ENCODE measurements around the gene CPSF4L.

CPSF4L gene

DNA sequence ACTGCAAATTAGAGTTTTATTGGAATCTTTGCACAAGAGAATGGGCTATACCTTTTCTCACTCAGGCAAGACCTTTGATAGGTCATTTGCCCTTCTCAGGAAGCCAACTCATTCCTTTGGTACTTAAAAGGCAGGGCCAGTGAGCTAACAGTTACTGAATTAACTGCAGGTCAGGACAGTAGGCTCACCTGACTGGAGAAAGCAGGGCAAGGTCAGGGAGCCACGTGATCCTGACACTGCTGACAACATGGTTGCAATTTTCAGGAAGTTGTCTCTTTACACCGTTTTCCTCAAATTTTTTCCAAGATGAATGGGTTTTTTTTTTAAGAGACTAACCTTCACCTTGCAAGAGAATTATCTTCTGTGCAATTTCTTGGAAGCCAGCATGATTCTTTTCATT lies 21.1 kb downstream of the CPSF4L start:
- TF ChIP-seq EZH2 (IDR thresholded peaks at IDR 0.05) (no peak), FOXP2 (optimal IDR thresholded peaks at IDR 0.05; ENCODE audit: control extremely low read depth, extremely low read length, insufficient read depth) (no peak), POLR2AphosphoS5 (IDR thresholded peaks at IDR 0.05; ENCODE audit: borderline replicate concordance, low read depth, low read length) (no peak)
- Histone ChIP-seq H3K9ac (ENCODE audit: insufficient read length) (no peak overlapping the region), H3K4me3 (no peak overlapping the region), H3K9me3 (ENCODE audit: low read depth, low read length) (no peaks in the 10 kb centered on the region), H3K36me3 (ENCODE audit: insufficient read depth, low read length) (peaks cover 29% of the 10 kb centered on the region), H3K27ac (no peak overlapping the region)
- DNase-seq (ENCODE audit: low read depth, low spot score): no peak

DNA sequence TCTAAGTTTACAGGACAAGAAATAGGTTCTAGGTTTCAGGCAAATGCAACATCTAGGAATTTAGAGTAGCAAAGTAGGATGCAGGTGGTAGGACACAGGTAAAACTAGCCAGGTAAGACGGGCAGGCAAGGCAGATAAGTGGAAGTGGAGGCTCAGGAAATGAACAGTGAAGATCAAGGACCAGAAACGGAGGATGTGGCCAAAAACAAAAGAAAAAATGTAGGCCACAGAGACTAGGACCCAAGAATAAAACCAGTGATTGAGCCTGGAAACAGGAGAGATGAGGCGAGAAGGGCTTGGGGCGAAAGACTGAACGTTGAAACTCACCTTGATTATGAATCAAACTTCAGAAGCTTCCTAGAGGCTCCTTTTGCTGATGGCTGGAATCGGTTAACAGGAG lies 24.0 kb downstream of the CPSF4L start:
- H3K27ac ChIP-seq: no peak overlapping the region
- no peaks in the 10 kb centered on the region for H3K9me3 ChIP-seq (ENCODE audit: low read depth, low read length)
- DNase-seq (ENCODE audit: low read depth, low spot score): no peak
- H3K4me3 ChIP-seq: no peak overlapping the region
- H3K9ac ChIP-seq (ENCODE audit: insufficient read length): no peak overlapping the region
- H3K36me3 ChIP-seq (ENCODE audit: insufficient read depth, low read length): peaks cover 41% of the 10 kb centered on the region
- TF ChIP-seq EZH2 (IDR thresholded peaks at IDR 0.05): no peak
- TF ChIP-seq FOXP2 (optimal IDR thresholded peaks at IDR 0.05; ENCODE audit: control extremely low read depth, extremely low read length, insufficient read depth): no peak
- TF ChIP-seq POLR2AphosphoS5 (IDR thresholded peaks at IDR 0.05; ENCODE audit: borderline replicate concordance, low read depth, low read length): no peak

DNA sequence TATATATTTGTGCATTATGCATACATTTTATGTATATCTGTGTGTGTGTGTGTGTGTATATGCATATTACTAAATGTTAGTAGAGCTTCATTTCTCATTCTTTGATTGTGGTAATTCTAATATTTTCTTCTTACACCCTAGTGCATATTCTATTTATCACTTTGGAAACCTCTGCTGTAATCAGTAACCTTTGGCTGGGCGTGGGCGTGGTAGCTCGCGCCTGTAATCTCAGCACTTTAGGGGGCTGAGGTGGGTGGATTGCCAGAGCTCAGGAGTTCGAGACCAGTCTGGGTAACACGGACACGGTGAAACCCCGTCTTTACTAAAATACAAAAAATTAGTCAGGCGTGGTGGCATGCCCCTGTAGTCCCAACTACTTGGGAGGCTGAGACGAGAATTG lies 26.9 kb downstream of the CPSF4L start:
- TF ChIP-seq POLR2AphosphoS5 (IDR thresholded peaks at IDR 0.05; ENCODE audit: borderline replicate concordance, low read depth, low read length) (no peak), FOXP2 (optimal IDR thresholded peaks at IDR 0.05; ENCODE audit: control extremely low read depth, extremely low read length, insufficient read depth) (no peak), EZH2 (IDR thresholded peaks at IDR 0.05) (no peak)
- Histone ChIP-seq H3K27ac (no peak overlapping the region), H3K4me3 (no peak overlapping the region), H3K36me3 (ENCODE audit: insufficient read depth, low read length) (peaks cover 34% of the 10 kb centered on the region), H3K9me3 (ENCODE audit: low read depth, low read length) (no peaks in the 10 kb centered on the region), H3K9ac (ENCODE audit: insufficient read length) (no peak overlapping the region)
- no peak for DNase-seq (ENCODE audit: low read depth, low spot score)

DNA sequence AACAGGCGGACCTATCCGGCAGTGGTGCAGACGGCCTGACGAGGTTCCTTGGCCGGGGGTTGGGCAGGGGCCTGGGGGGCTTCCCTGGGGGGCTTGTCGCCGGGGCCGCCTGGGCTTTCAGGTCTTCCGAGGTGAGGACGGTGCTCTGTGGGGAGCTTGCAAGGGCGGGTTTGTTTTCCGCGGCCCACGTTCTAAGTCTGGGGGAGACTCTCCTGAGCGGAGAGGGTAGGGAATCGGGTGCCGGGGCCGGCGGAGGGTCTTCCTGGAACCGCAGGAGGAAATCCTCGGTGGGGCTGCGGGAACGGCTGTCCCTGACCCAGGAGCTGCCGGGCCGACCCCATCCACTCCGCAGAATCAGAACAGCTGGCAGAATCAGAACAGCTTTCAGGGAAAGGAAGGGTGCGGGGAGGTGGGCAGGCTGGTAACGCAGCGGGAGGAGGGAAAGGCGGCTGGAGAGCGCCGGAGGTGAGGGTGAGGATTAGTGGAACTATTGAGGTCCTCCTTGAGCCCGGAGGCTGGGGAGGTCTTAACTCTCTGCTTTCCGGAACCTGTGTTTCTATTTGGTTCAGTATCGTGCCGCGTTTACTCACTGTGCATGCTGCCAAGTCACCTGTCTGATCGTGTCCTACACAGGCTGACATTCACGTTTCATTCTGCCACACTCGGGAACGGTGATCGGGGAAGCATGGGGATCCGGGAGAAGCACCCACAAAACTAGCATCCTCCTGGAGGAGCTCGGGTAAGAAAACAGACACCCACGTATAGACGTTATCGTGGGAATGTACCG lies 28.9 kb downstream of the CPSF4L start:
- Histone ChIP-seq H3K9ac (ENCODE audit: insufficient read length) (peak overlapping the region; percentile 94), H3K27ac (peak overlapping the region; percentile 84), H3K4me3 (peak overlapping the region; percentile 84), H3K9me3 (ENCODE audit: low read depth, low read length) (no peaks in the 10 kb centered on the region), H3K36me3 (ENCODE audit: insufficient read depth, low read length) (peaks cover 34% of the 10 kb centered on the region)
- no peak for TF ChIP-seq EZH2 (IDR thresholded peaks at IDR 0.05)
- TF ChIP-seq POLR2AphosphoS5 (IDR thresholded peaks at IDR 0.05; ENCODE audit: borderline replicate concordance, low read depth, low read length): peak; percentile 6; the same call in 1 of the 2 replicates
- DNase-seq (ENCODE audit: low read depth, low spot score): no peak

DNA sequence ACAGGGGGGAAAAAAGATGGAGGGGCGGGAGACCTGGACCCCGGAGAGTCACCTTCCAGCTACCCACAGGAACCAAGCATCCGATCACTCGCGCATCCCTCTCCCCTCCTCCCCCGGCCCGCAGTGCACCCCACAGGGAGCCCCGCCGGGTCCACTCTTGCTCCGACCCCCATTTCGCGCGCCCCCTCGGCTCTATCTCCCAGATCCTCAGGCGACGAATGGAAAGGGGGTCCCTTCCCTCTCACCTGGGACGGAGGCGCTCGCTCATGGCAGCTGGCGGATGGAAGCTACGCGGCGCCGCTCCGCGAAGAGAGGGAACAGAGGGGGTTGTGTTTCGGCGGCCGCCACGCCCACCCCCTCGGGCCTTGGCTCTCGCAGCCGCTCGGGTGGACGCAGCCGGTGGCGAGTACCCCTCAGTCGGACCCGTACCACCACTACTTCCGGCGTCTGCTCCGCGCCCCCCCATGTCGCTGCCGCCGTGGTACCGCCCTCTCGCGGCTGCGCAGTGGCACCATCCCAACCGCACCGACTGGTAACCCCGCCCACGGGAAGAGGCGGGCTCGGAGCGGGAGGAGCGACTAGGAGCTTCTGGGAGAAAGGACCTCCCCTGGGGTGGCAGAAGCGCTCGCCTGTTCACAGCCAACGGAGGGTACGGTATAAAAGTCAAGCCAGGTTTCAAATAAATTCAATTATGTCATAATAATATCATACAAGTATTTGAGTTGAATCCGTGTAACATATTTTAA lies 29.7 kb downstream of the CPSF4L start:
- Histone ChIP-seq H3K27ac (peak overlapping the region; percentile 84), H3K9ac (ENCODE audit: insufficient read length) (peak overlapping the region; percentile 94), H3K36me3 (ENCODE audit: insufficient read depth, low read length) (peaks cover 28% of the 10 kb centered on the region), H3K9me3 (ENCODE audit: low read depth, low read length) (no peaks in the 10 kb centered on the region), H3K4me3 (peak overlapping the region; percentile 84)
- TF ChIP-seq EZH2 (IDR thresholded peaks at IDR 0.05) (no peak), POLR2AphosphoS5 (IDR thresholded peaks at IDR 0.05; ENCODE audit: borderline replicate concordance, low read depth, low read length) (peak; percentile 62; the same call in 1 of the 2 replicates), FOXP2 (optimal IDR thresholded peaks at IDR 0.05; ENCODE audit: control extremely low read depth, extremely low read length, insufficient read depth) (peak; percentile 75)
- peak; percentile 66 for DNase-seq (ENCODE audit: low read depth, low spot score)

DNA sequence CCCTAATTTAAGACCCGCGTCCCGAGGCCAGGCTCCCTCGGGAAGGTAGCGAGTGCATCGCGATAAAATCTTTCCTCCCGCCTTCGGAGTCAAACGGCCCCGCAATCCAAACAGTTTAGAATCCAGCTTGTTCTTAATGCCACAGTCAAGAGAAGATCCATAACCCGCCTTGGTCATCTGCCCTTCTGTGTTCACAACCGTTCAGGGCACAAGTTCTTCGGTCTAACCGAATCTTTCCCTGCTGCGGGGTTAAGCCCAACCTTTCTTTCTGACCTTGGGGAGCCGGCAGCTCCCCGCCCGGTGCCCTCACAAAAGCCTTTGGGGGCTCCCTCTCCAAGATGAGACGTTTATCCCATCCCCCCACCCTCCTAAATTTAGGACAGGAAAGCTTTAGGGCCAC lies 30.3 kb downstream of the CPSF4L start:
- TF ChIP-seq EZH2 (IDR thresholded peaks at IDR 0.05) (no peak), POLR2AphosphoS5 (IDR thresholded peaks at IDR 0.05; ENCODE audit: borderline replicate concordance, low read depth, low read length) (no peak), FOXP2 (optimal IDR thresholded peaks at IDR 0.05; ENCODE audit: control extremely low read depth, extremely low read length, insufficient read depth) (no peak)
- peak overlapping the region; percentile 94 for H3K9ac ChIP-seq (ENCODE audit: insufficient read length)
- H3K36me3 ChIP-seq (ENCODE audit: insufficient read depth, low read length): peaks cover 21% of the 10 kb centered on the region
- peak overlapping the region; percentile 84 for H3K4me3 ChIP-seq
- no peak overlapping the region for H3K27ac ChIP-seq
- DNase-seq (ENCODE audit: low read depth, low spot score): no peak
- no peaks in the 10 kb centered on the region for H3K9me3 ChIP-seq (ENCODE audit: low read depth, low read length)

DNA sequence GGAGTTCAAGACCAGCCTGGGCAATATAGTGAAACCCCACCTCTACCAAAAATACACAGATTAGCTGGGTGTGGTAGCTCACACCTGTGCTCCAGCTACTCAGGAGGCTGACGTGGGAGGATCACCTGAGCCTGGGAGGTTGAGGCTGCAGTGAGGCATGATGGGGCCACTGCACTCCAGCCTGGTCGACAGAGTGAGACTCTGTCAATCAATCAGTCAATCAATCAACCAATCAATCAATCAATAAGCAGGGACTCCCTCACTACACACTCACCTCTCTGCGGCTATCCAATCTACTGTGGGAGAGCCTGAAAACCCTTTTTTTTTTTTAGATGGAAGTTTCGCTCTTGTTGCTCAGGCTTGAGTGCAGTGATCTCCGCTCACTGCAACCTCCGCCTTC lies 31.6 kb downstream of the CPSF4L start:
- TF ChIP-seq POLR2AphosphoS5 (IDR thresholded peaks at IDR 0.05; ENCODE audit: borderline replicate concordance, low read depth, low read length) (no peak), FOXP2 (optimal IDR thresholded peaks at IDR 0.05; ENCODE audit: control extremely low read depth, extremely low read length, insufficient read depth) (no peak), EZH2 (IDR thresholded peaks at IDR 0.05) (no peak)
- Histone ChIP-seq H3K36me3 (ENCODE audit: insufficient read depth, low read length) (peaks cover 11% of the 10 kb centered on the region), H3K27ac (no peak overlapping the region), H3K9ac (ENCODE audit: insufficient read length) (no peak overlapping the region), H3K9me3 (ENCODE audit: low read depth, low read length) (no peaks in the 10 kb centered on the region), H3K4me3 (no peak overlapping the region)
- DNase-seq (ENCODE audit: low read depth, low spot score): no peak

DNA sequence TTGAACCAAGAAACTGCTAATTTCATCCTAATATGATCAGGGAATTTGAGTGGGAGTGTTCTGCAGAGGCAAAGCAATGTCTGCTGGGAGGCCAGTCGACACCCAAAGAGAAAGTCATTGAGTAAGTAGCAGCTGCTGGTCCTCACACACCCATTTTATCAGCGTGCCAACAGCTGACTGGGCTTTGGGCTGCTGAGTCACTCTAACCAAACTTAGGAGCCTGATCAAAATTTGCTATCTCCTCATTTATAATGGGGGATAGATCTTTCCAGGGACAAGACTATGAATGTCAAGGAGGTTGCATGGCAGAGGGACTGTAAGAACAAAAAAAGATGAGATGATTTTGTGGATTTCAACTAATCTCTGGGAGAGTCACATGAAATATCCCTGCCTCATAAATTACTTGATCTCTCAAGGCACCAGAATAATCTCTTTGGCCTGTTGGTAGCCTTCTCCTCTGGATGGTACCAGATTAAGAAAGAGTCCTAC lies 32.9 kb downstream of the CPSF4L start:
- H3K36me3 ChIP-seq (ENCODE audit: insufficient read depth, low read length): peaks cover 3% of the 10 kb centered on the region; the same call in 1 of the 2 replicates

More for the DNA sequence above, 32.9 kb downstream of the CPSF4L start:
- no peak for TF ChIP-seq POLR2AphosphoS5 (IDR thresholded peaks at IDR 0.05; ENCODE audit: borderline replicate concordance, low read depth, low read length)
- no peak for TF ChIP-seq FOXP2 (optimal IDR thresholded peaks at IDR 0.05; ENCODE audit: control extremely low read depth, extremely low read length, insufficient read depth)
- no peak for TF ChIP-seq EZH2 (IDR thresholded peaks at IDR 0.05)
- no peak for DNase-seq (ENCODE audit: low read depth, low spot score)
- no peak overlapping the region for H3K4me3 ChIP-seq
- no peaks in the 10 kb centered on the region for H3K9me3 ChIP-seq (ENCODE audit: low read depth, low read length)
- peak overlapping the region; percentile 62; the same call in 1 of the 2 replicates for H3K27ac ChIP-seq
- peak overlapping the region; percentile 33 for H3K9ac ChIP-seq (ENCODE audit: insufficient read length)

All from SK-N-MC (cell line).